RWPE2 (cell line): Measurements from ENCODE around the gene UGT1A4.

ENCODE experiments used
- ATAC-seq: fragments of 200-7000 bp; cut with Tn5 transposase; 3 replicates; pipeline ENCODE4 v1.9.1; 2021; ENCODE audit warnings: low read depth
- DNase-seq: peaks from one replicate; pipeline ENCODE4 v3.0.0-alpha.2; 2020; ENCODE audit warnings: low spot score
- H3K27ac ChIP-seq: fragments of 450-650 bp; 2 replicates; pipeline ENCODE4 v1.5.1; 2017; ENCODE audit warnings: mild to moderate bottlenecking; ENCODE audit not compliant: poor library complexity, severe bottlenecking
- H3K27me3 ChIP-seq: fragments of 250-450 bp; sonication (Bioruptor Pico); 2 replicates; pipeline ENCODE4 v1.5.1; 2021; ENCODE audit warnings: mild to moderate bottlenecking, moderate library complexity; ENCODE audit not compliant: insufficient read depth, poor library complexity, severe bottlenecking
- H3K36me3 ChIP-seq: fragments of 250-450 bp; sonication (Bioruptor Pico); 2 replicates; pipeline ENCODE4 v1.5.1; 2020; ENCODE audit warnings: low read depth, mild to moderate bottlenecking, moderate library complexity
- H3K4me1 ChIP-seq: fragments of 250-450 bp; sonication (Bioruptor Pico); 2 replicates; pipeline ENCODE4 v1.5.1; 2021; ENCODE audit warnings: mild to moderate bottlenecking, moderate library complexity; ENCODE audit not compliant: insufficient read depth, poor library complexity, severe bottlenecking
- H3K4me3 ChIP-seq: fragments of 250-450 bp; sonication (Bioruptor Pico); 2 replicates; pipeline ENCODE4 v1.5.1; 2021; ENCODE audit warnings: mild to moderate bottlenecking, moderate library complexity; ENCODE audit not compliant: severe bottlenecking
- H3K9me3 ChIP-seq: fragments of 250-450 bp; sonication (Bioruptor Pico); 2 replicates; pipeline ENCODE4 v1.5.1; 2021; ENCODE audit warnings: mild to moderate bottlenecking, moderate library complexity; ENCODE audit not compliant: severe bottlenecking
- TF ChIP-seq, protein P1 (sequence below): fragments of 450-650 bp; IDR thresholded peaks from one replicate; pipeline ENCODE4 v1.5.1; 2017; ENCODE audit warnings: mild to moderate bottlenecking, moderate library complexity; ENCODE audit not compliant: poor library complexity, severe bottlenecking

The UGT1A4 gene

DNA sequence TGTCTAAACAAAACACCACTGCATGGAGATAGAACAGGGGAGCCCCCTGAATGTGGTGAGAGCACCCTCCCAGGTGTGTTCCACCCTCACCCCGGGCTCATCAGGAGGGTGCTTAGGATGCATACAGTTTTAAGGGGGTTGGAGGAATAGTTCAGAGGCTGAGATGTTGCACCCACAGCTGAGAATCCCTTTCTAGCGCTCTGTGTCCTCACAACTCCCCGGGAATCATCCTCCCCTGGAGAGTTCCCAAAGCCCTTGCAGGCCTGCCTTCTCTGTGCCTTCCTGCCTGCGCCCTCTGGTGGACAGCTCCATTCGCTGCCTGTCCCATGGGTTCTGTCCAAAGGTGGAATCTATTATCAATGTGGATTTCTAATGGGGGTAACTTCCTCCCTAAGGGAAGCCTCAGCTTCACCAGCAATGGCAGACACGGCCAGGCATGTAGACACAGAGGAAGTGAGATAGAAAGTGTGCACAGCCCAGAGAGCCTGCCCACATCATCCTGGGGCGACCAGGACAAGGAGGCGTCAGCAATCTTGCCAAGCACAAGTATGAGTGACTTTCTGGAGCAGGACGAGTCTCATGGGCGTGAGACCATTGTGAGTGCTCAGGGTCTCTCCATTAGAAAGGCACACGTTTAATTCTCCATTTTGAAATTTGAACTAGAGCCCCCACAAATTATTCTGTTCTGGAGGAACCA lies 7.1 kb upstream of the UGT1A4 start:
- Histone ChIP-seq H3K4me3 (no peak overlapping the region), H3K27ac (no peak overlapping the region), H3K36me3 (no peaks in the 10 kb centered on the region), H3K27me3 (no peaks in the 10 kb centered on the region), H3K4me1 (peaks cover 13% of the 10 kb centered on the region), H3K9me3 (no peaks in the 10 kb centered on the region)
- TF ChIP-seq, protein P1, sequence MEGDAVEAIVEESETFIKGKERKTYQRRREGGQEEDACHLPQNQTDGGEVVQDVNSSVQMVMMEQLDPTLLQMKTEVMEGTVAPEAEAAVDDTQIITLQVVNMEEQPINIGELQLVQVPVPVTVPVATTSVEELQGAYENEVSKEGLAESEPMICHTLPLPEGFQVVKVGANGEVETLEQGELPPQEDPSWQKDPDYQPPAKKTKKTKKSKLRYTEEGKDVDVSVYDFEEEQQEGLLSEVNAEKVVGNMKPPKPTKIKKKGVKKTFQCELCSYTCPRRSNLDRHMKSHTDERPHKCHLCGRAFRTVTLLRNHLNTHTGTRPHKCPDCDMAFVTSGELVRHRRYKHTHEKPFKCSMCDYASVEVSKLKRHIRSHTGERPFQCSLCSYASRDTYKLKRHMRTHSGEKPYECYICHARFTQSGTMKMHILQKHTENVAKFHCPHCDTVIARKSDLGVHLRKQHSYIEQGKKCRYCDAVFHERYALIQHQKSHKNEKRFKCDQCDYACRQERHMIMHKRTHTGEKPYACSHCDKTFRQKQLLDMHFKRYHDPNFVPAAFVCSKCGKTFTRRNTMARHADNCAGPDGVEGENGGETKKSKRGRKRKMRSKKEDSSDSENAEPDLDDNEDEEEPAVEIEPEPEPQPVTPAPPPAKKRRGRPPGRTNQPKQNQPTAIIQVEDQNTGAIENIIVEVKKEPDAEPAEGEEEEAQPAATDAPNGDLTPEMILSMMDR = peak; percentile 91
- DNase-seq (peak; percentile 80), ATAC-seq (peak; percentile 91)

DNA sequence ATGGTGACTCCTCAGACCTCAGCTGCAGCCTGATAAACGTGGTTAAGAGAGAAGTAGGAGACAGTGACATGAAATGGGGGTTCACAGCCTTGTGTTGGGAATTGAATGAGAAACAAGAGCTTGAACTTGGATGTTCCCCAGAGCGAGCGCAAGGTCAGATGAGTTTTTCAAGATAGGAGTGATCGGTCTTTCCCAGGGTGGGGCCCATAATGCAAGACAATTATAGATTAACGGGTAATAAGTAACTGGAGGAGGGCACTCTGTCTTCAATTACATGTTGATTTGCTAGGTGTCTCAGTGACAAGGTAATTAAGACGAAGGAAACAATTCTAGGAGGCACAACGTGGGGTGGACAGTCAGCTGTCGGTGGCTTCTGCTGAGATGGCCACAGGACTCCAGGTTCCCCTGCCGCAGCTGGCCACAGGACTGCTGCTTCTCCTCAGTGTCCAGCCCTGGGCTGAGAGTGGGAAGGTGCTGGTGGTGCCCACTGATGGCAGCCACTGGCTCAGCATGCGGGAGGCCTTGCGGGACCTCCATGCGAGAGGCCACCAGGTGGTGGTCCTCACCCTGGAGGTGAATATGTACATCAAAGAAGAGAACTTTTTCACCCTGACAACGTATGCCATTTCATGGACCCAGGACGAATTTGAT lies 5.8 kb upstream of the UGT1A4 start, which contains the start of gene UGT1A5:
Gene UGT1A5 (plus strand): TSS at position 297 of the 651 bp plus-strand sequence. CDS start 85 bp downstream, at position 382.
- no peaks in the 10 kb centered on the region for H3K9me3 ChIP-seq
- H3K4me1 ChIP-seq = peaks cover 7% of the 10 kb centered on the region
- H3K36me3 ChIP-seq = no peaks in the 10 kb centered on the region
- H3K27ac ChIP-seq = no peak within 1 kb of the TSS
- TF ChIP-seq, protein P1 = no peak
- no peaks in the 10 kb centered on the region for H3K27me3 ChIP-seq
- DNase-seq = no peak
- ATAC-seq = no peak
- no peak within 1 kb of the TSS for H3K4me3 ChIP-seq

DNA sequence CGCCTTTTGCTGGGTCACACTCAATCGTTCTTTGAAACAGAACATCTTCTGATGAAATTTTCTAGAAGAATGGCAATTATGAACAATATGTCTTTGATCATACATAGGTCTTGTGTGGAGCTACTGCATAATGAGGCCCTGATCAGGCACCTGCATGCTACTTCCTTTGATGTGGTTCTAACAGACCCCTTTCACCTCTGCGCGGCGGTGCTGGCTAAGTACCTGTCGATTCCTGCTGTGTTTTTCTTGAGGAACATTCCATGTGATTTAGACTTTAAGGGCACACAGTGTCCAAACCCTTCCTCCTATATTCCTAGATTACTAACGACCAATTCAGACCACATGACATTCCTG lies 5.3 kb upstream of the UGT1A4 start:
- ATAC-seq = no peak

DNA sequence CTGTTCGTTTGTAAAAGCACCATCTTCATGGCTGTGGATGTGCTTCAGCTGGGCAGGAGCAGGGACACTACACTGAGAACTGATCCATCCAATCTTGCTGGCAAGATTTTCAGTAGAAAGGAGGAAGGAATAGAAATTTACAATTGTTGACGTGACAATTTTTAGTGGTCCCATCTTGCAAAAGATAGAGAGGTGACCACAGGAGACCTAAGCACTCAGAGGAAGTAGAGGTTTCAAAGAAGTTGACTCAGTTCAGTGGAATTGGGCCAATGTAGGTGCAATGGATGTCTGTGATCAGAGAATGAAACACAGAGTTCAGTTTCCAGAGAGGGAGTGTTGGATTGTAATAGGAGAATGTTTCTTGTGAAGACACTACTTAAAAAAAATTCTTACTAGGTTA lies 4.4 kb upstream of the UGT1A4 start:
- no peaks in the 10 kb centered on the region for H3K9me3 ChIP-seq
- ATAC-seq (no peak), DNase-seq (no peak)
- no peak overlapping the region for H3K27ac ChIP-seq
- no peaks in the 10 kb centered on the region for H3K4me1 ChIP-seq
- TF ChIP-seq, protein P1 = no peak
- H3K36me3 ChIP-seq = no peaks in the 10 kb centered on the region
- H3K27me3 ChIP-seq = no peaks in the 10 kb centered on the region
- H3K4me3 ChIP-seq = no peak overlapping the region

More for the DNA sequence above, 5.3 kb upstream of the UGT1A4 start:
- H3K27me3 ChIP-seq = no peaks in the 10 kb centered on the region
- no peaks in the 10 kb centered on the region for H3K9me3 ChIP-seq
- DNase-seq = no peak
- no peaks in the 10 kb centered on the region for H3K36me3 ChIP-seq
- peaks cover 2% of the 10 kb centered on the region for H3K4me1 ChIP-seq
- H3K4me3 ChIP-seq = no peak overlapping the region
- no peak overlapping the region for H3K27ac ChIP-seq
- TF ChIP-seq, protein P1 = no peak
